GM12872 (cell line): ENCODE data around the gene SSC4D.

Experiments used
- CTCF ChIP-seq: IDR thresholded peaks from 3 replicates; pipeline ENCODE4 v1.5.1; 2011; ENCODE audit warnings: low read depth, mild to moderate bottlenecking, low read length, moderate library complexity; ENCODE audit not compliant: insufficient read depth

SSC4D gene

DNA sequence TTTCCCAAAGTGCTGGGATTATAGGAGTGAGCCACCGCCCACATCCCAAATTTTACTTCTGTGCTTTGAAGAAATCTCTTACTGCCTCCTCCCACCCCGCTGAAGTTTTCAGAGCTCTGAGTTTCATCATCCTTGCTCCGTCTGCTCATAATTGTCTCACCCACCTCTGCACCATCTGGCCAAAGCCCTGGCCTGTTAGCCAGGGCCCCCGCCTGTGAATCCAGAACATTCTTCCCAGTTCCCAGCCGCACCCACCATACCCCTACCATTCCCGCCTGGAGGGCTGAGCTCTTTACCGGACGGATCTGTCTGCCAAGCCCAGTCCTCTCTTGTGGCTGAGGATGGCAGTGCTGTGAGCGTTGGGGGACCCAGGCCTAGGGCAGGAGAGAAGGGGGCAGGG, 14.5 kb downstream of the SSC4D start:
- no peak for TF ChIP-seq CTCF

GRCh38 chr7:76393116-76394031, 16.1 kb downstream of the SSC4D start:
- no peak for TF ChIP-seq CTCF

DNA sequence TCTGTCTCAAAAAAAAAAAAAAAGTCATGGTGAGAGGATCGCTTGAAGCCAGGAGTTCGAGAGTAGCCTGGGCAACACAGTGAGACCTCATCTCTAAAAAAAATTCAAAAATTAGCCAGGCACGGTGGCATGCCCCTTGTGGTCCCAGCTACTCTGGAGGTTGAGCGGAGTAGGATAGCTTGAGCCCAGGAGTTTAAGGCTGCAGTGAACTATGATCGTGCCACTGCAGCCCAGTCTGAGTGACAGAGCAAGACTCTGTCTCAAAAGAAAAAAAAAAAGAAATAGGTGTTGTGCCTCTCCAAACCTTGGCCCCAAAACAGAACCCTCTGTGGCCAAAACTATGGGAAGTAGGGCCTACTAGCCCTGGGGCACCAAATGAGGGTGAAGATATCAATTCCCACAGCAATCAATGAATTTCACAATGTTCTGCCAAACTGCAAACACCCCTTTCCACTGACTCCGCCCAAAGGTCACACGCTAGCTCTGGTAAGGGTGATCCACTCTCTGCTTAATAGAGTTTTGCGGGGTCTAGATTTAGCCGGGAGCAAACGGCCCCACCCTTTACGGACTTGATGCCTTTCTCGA, 16.9 kb downstream of the SSC4D start:
- TF ChIP-seq CTCF, result no peak

GRCh38 chr7:76390092-76390491, 19.4 kb downstream of the SSC4D start:
- no peak for TF ChIP-seq CTCF

GRCh38 chr7:76386691-76387260, 22.7 kb downstream of the SSC4D start:
- TF ChIP-seq CTCF, result no peak

DNA sequence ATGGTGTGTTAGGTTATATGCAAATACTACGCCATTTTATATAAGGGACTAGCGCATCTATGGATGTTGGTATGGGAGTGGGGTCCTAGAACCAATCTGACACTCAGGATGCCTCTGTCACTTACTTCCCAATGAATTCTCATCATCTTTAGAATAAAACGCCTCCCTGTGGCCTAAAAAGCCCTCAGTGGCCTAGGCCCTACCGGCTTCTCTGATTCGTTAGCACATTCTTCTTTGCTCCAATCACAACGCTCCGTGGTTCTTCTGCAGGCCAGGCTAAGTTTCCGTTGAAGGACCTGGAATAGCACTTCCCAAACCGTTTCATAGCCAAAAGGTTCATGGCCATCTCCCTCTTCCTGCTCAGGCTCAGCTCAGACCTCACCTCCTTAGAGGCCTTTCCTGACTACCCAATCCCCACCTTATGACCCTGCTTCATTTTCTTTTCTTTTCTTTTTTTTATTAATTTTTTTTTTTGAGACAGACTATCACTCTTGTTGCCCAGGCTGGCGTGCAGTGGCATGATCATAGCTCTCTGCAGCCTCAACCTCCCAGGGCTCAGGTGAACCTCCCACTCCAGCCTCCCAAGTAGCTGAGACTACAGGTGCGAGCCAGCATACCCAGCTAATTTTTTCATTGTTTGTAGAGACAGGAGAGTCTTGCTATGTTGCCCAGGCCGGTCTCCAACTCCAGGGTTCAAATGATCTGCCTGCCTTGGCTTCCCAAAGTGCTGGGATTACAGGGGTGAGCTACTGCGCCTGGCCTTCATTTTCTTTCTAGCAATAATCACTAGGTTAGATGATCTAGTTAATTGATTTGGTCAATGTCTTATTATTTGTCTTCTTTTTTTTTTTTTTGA, 26.2 kb downstream of the SSC4D start:
- TF ChIP-seq CTCF, result no peak

GRCh38 chr7:76381814-76382213, 27.7 kb downstream of the SSC4D start:
- no peak for TF ChIP-seq CTCF
